HFFc6 (cell line): ENCODE data around the gene MFAP4. TPM values are rescaled to one million over a fixed set of nuclear protein-coding genes. Genes with fewer than 3 reads are reported as not detected.

Experiments
- DNase-seq: peaks from one replicate; pipeline ENCODE4 v3.0.0-alpha.2; 2018
- H3K27ac Mint-ChIP-seq: 2 replicates; pipeline ENCODE4 v1.8.0; 2020; ENCODE audit warnings: mild to moderate bottlenecking, mixed read lengths
- H3K27me3 Mint-ChIP-seq: 2 replicates; pipeline ENCODE4 v1.8.0; 2021; ENCODE audit warnings: mild to moderate bottlenecking, moderate library complexity, mixed read lengths; ENCODE audit not compliant: insufficient read depth
- H3K36me3 Mint-ChIP-seq: 2 replicates; pipeline ENCODE4 v1.8.0; 2021; ENCODE audit warnings: low read depth, mixed read lengths
- H3K4me1 Mint-ChIP-seq: 2 replicates; pipeline ENCODE4 v1.8.0; 2020; ENCODE audit warnings: low read depth, mixed read lengths
- H3K4me3 Mint-ChIP-seq: 2 replicates; pipeline ENCODE4 v1.8.0; 2020; ENCODE audit warnings: mild to moderate bottlenecking, moderate library complexity, mixed read lengths
- H3K9me3 Mint-ChIP-seq: 2 replicates; pipeline ENCODE4 v1.8.0; 2020; ENCODE audit warnings: mild to moderate bottlenecking, mixed read lengths
- total RNA-seq, 6 experiments: library from RNA; stranded (reverse); fragmentation: NEBNext Ultra II Directional; extraction: Animal tissue kit (Norgen Biotek cat#: 25700); gene quantifications; 2 replicates in 1 of 6; 3 replicates in 5 of 6; pipeline ENCODE4 v1.2.3, GENCODE V29; 2021
- TF ChIP-seq, protein P1 (sequence below): fragments of 200-600 bp; sonication (generic); IDR thresholded peaks from 2 replicates; pipeline ENCODE4 v1.5.0; 2021; ENCODE audit warnings: antibody characterized with exemption, mild to moderate bottlenecking

The MFAP4 gene
- total RNA-seq, 6 experiments from 2014 or later: 17.7 to 46.5 (median 22.0) TPM

DNA sequence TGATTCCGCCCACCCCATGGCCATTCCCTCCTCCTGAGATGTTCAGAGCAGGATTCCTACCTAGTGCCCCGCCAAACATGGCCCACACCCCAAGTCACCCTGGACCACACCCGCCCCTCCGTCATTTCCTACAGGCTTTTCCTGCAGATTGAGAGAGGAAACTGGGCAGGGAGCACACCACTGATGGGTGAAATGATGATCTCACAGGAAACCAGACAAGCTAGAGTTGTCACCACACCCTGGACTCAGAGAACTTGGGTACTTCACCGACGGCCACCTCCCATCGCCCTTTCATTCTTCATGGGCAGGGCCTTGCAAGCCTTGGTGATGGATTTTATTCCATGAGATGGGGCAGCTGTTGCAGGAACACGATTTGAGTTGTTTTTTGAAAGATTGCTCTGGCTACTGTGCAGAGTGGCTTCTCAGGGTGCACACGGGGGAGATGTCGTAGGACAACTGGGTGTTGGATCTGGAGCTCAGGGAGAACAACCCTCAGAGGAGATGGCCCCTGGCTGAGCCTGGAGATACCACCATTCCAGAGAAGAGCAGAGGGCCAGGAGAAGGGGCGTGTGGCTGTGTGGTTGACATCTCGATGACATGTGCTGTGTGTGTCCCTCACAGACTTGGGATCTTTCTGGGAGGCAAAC, 17.0 kb downstream of the MFAP4 start:
- Mint-ChIP-seq H3K4me1 (peaks cover 24% of the 10 kb centered on the region), H3K36me3 (no peaks in the 10 kb centered on the region), H3K4me3 (no peak overlapping the region), H3K27me3 (peaks cover 1% of the 10 kb centered on the region), H3K9me3 (no peaks in the 10 kb centered on the region), H3K27ac (no peak overlapping the region)
- TF ChIP-seq, protein P1, sequence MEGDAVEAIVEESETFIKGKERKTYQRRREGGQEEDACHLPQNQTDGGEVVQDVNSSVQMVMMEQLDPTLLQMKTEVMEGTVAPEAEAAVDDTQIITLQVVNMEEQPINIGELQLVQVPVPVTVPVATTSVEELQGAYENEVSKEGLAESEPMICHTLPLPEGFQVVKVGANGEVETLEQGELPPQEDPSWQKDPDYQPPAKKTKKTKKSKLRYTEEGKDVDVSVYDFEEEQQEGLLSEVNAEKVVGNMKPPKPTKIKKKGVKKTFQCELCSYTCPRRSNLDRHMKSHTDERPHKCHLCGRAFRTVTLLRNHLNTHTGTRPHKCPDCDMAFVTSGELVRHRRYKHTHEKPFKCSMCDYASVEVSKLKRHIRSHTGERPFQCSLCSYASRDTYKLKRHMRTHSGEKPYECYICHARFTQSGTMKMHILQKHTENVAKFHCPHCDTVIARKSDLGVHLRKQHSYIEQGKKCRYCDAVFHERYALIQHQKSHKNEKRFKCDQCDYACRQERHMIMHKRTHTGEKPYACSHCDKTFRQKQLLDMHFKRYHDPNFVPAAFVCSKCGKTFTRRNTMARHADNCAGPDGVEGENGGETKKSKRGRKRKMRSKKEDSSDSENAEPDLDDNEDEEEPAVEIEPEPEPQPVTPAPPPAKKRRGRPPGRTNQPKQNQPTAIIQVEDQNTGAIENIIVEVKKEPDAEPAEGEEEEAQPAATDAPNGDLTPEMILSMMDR: no peak
- no peak for DNase-seq

DNA sequence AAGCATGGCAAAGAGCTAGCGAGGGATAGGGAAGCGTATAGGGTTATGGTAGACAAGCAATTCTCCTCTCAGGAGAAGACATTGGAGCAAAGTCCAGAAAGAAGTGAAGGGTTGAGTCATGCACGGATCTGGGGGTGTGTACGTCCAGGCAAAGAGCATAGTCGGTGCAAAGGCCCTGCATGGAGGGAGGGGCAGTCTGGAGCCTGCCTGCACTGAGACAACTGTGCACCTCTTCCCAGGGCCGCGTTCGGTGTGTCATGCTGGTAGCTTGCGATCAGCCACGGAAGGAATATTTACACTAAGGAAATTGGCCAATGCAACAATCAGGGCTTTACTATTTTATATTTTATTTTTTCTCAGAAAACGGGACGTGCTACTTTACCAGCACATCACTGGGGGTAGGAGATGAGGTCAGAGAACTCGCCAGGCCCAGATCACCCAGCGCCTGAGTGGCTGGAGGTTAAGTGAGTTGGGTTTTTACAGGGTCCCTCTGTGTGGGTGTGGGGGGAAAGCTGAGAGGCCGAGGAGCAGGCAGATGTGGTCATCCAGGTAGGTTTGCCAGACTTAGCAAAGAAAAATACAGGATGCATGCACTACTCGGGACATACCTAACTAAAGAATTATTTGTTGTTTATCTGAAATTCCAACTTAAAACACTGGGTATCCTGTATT, 17.7 kb downstream of the MFAP4 start:
- no peaks in the 10 kb centered on the region for H3K36me3 Mint-ChIP-seq
- peaks cover 1% of the 10 kb centered on the region for H3K27me3 Mint-ChIP-seq
- H3K4me1 Mint-ChIP-seq: peaks cover 24% of the 10 kb centered on the region
- no peak for DNase-seq
- H3K9me3 Mint-ChIP-seq: no peaks in the 10 kb centered on the region
- H3K27ac Mint-ChIP-seq: no peak overlapping the region
- H3K4me3 Mint-ChIP-seq: no peak overlapping the region
- TF ChIP-seq, protein P1: no peak

DNA sequence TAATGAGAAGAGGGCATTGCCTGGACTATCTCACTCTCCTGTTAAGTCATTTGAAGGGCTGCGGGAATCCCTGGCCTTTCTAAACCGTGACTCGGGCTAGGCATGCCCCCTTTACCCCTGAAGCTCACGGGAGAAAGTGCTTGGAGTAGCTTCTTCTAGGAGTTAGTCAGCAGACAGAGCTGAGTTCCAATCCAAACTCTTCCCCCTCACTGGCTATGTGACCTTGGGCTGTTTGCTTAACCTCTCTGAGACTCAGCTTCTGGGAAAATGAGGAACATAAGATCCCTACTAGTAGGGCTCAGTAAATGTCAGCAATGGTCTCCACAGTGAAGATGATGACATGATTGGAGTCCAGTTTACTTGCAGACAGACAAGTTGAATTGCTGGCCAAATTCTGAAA, 18.8 kb downstream of the MFAP4 start:
- Mint-ChIP-seq H3K27ac (no peak overlapping the region), H3K4me3 (no peak overlapping the region), H3K4me1 (peaks cover 23% of the 10 kb centered on the region), H3K9me3 (no peaks in the 10 kb centered on the region), H3K36me3 (no peaks in the 10 kb centered on the region), H3K27me3 (peaks cover 1% of the 10 kb centered on the region)
- TF ChIP-seq, protein P1: no peak
- DNase-seq: no peak

DNA sequence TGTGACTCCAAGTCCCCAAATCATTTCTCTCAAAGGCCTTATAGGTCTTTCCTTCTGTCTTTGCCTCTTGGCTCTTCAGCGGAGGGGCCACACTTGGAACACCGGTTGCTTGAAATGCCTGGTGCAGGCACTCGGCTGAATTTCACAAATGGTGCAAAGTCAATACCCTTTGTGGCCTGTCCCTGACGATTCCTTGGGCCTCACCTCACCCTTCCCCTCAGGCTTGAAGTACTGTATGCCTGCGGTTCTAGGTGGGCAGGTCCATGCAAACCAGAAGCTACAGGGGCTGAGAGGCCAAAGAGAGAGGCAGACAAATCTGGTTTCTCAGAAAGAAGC, 20.4 kb downstream of the MFAP4 start:
- Mint-ChIP-seq H3K27ac (no peak overlapping the region), H3K4me1 (peaks cover 32% of the 10 kb centered on the region), H3K27me3 (peaks cover 1% of the 10 kb centered on the region), H3K9me3 (no peaks in the 10 kb centered on the region), H3K36me3 (no peaks in the 10 kb centered on the region), H3K4me3 (no peak overlapping the region)
- no peak for DNase-seq
- TF ChIP-seq, protein P1: no peak

DNA sequence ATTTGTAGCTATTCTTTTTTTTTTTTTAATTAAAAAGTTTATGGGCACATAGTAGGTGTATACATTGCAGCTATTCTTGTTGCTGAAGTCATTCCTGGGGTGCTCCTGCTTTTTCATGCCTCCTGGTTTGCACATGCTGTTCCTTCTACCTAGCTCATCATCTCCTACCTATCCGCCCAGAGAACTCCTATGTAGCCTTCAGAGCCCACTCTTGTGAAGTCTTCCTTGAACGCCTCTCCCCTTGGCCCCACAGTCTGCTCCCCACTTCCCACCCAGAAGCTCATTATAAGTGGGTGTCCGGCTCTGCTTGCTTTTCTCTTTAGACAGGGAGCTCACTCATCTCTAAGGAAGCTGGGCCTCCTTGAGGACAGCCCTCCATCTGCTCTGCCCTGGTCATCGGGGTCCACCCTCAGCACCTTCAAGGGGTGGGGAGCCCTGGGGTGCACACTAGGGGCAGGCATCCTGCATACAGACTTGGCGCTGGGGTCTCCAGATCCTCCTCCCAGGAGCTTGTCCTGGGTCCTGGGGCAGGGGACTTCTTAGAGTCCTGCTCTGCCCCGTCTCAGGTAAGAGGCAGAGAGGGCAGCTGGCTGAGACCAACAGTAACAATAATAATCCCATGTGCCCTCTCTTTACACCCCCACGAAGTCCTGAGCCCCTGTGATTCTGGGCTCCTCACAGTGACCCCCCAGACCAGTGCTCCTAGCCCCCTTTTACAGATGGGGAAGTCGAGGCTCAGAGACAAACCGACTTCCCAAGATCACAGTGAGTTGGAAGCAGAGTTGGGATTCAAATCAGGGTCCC, 21.0 kb downstream of the MFAP4 start:
- DNase-seq: no peak

More for the DNA sequence above, 21.0 kb downstream of the MFAP4 start:
- TF ChIP-seq, protein P1: no peak
- Mint-ChIP-seq H3K9me3 (no peaks in the 10 kb centered on the region), H3K4me1 (peaks cover 38% of the 10 kb centered on the region), H3K36me3 (no peaks in the 10 kb centered on the region), H3K27me3 (peaks cover 4% of the 10 kb centered on the region), H3K27ac (no peak overlapping the region), H3K4me3 (no peak overlapping the region)
